WTC11 (cell line): ENCODE data around the gene TRMT6. TPM values are rescaled to one million over a fixed set of nuclear protein-coding genes. Genes with fewer than 3 reads are reported as not detected.

Experiments used
- ATAC-seq: fragments of 200-7000 bp; cut with Tn5 transposase; 2 replicates; pipeline ENCODE4 v1.10.0; 2021; ENCODE audit warnings: mild to moderate bottlenecking, moderate library complexity
- CTCF ChIA-PET: fragments of 300-600 bp; sonication (Branson Sonifier 250); formaldehyde crosslinking; loops from one replicate; lab custom pipeline; 2021; ENCODE audit warnings: antibody characterized with exemption; lab: Charles Lee
- POLR2A ChIA-PET: fragments of 350-600 bp; sonication (Branson Sonifier 250); formaldehyde crosslinking; loops from one replicate; lab custom pipeline; 2021; ENCODE audit warnings: antibody characterized with exemption; lab: Charles Lee
- DNase-seq: peaks from one replicate; pipeline ENCODE4 v3.0.0; 2021; ENCODE audit warnings: low spot score
- H3K27ac Mint-ChIP-seq: 2 replicates; pipeline ENCODE4 v1.8.0; 2021; ENCODE audit warnings: mixed read lengths
- H3K27me3 Mint-ChIP-seq: 2 replicates; pipeline ENCODE4 v1.8.0; 2021; ENCODE audit warnings: low read depth, mild to moderate bottlenecking, moderate library complexity, mixed read lengths
- H3K36me3 Mint-ChIP-seq: 2 replicates; pipeline ENCODE4 v1.8.0; 2021; ENCODE audit warnings: mixed read lengths
- H3K4me1 Mint-ChIP-seq: 2 replicates; pipeline ENCODE4 v1.8.0; 2022; ENCODE audit warnings: mixed read lengths
- H3K4me3 Mint-ChIP-seq: 2 replicates; pipeline ENCODE4 v1.8.0; 2021; ENCODE audit warnings: mild to moderate bottlenecking, moderate library complexity, mixed read lengths
- H3K9me3 Mint-ChIP-seq: 2 replicates; pipeline ENCODE4 v1.8.0; 2021; ENCODE audit warnings: mixed read lengths
- ATF1 ChIP-seq: sonication (generic); formaldehyde crosslinking; IDR thresholded peaks from 2 replicates; pipeline ENCODE4 v1.8.1; 2023; ENCODE audit warnings: mild to moderate bottlenecking, moderate library complexity, missing genetic modification reagents
- CREB1 ChIP-seq: sonication (generic); formaldehyde crosslinking; IDR thresholded peaks from 2 replicates; pipeline ENCODE4 v1.8.0; 2023; ENCODE audit warnings: mild to moderate bottlenecking, missing genetic modification reagents
- ESRRA ChIP-seq: sonication (generic); formaldehyde crosslinking; IDR thresholded peaks from 2 replicates; pipeline ENCODE4 v1.8.1; 2022; ENCODE audit warnings: mild to moderate bottlenecking, missing genetic modification reagents, borderline replicate concordance
- FOXK1 ChIP-seq: sonication (generic); formaldehyde crosslinking; IDR thresholded peaks from 2 replicates; pipeline ENCODE4 v1.8.0; 2022; ENCODE audit warnings: mild to moderate bottlenecking, moderate library complexity, missing genetic modification reagents
- FOXP1 ChIP-seq: sonication (generic); formaldehyde crosslinking; IDR thresholded peaks from 2 replicates; pipeline ENCODE4 v1.8.0; 2022; ENCODE audit warnings: missing genetic modification reagents, mild to moderate bottlenecking, moderate library complexity, borderline replicate concordance
- FOXP4 ChIP-seq: sonication (generic); formaldehyde crosslinking; IDR thresholded peaks from 2 replicates; pipeline ENCODE4 v1.8.0; 2022; ENCODE audit warnings: mild to moderate bottlenecking, missing genetic modification reagents
- HMGA2 ChIP-seq: fragments of 250-450 bp; sonication (Bioruptor Pico); IDR thresholded peaks from 2 replicates; pipeline ENCODE4 v1.4.0; 2021; ENCODE audit warnings: mild to moderate bottlenecking, moderate library complexity
- NR3C1 ChIP-seq: sonication (generic); formaldehyde crosslinking; conservative IDR thresholded peaks from 2 replicates; pipeline ENCODE4 v1.8.1; 2023; ENCODE audit warnings: low read depth, mild to moderate bottlenecking, missing genetic modification reagents
- PRDM15 ChIP-seq: sonication (generic); formaldehyde crosslinking; IDR thresholded peaks from 2 replicates; pipeline ENCODE4 v1.8.0; 2022; ENCODE audit warnings: missing genetic modification reagents
- SMAD4 ChIP-seq: sonication (generic); formaldehyde crosslinking; IDR thresholded peaks from 2 replicates; pipeline ENCODE4 v1.8.0; 2022; ENCODE audit warnings: mild to moderate bottlenecking, missing genetic modification reagents
- TEAD4 ChIP-seq: sonication (generic); formaldehyde crosslinking; IDR thresholded peaks from 2 replicates; pipeline ENCODE4 v1.8.0; 2022; ENCODE audit warnings: mild to moderate bottlenecking, missing genetic modification reagents
- ZNF138 ChIP-seq: sonication (generic); formaldehyde crosslinking; conservative IDR thresholded peaks from 2 replicates; pipeline ENCODE4 v1.8.1; 2022; ENCODE audit warnings: mild to moderate bottlenecking, moderate library complexity, missing genetic modification reagents
- ZNF219 ChIP-seq: sonication (generic); formaldehyde crosslinking; IDR thresholded peaks from 2 replicates; pipeline ENCODE4 v1.8.0; 2023; ENCODE audit warnings: missing genetic modification reagents, mild to moderate bottlenecking, borderline replicate concordance
- ZNF232 ChIP-seq: sonication (generic); formaldehyde crosslinking; IDR thresholded peaks from 2 replicates; pipeline ENCODE4 v1.8.0; 2022; ENCODE audit warnings: mild to moderate bottlenecking, missing genetic modification reagents
- ZSCAN18 ChIP-seq: fragments of 250-450 bp; sonication (Bioruptor Pico); IDR thresholded peaks from 2 replicates; pipeline ENCODE4 v2.1.2; 2022; ENCODE audit warnings: mild to moderate bottlenecking, moderate library complexity
- total RNA-seq: library from RNA; stranded (reverse); gene quantifications from 3 replicates; pipeline ENCODE4 v1.2.3, GENCODE V29; 2021
- TF ChIP-seq, protein P1 (sequence below): sonication (generic); formaldehyde crosslinking; conservative IDR thresholded peaks from 2 replicates; pipeline ENCODE4 v1.8.1; 2023; ENCODE audit warnings: mild to moderate bottlenecking, low read depth, missing genetic modification reagents, moderate library complexity
- TF ChIP-seq, protein P2 (sequence below): sonication (generic); formaldehyde crosslinking; IDR thresholded peaks from 2 replicates; pipeline ENCODE4 v1.8.0; 2023; ENCODE audit warnings: missing genetic modification reagents

TRMT6 gene
- total RNA-seq, 1 experiment from 2014 or later: 17.2 TPM

GRCh38 chr20:5918856-5919625 is 31.3 kb downstream of the TRMT6 start:
- peaks cover 6% of the 10 kb centered on the region for H3K9me3 Mint-ChIP-seq
- no peak overlapping the region for H3K4me3 Mint-ChIP-seq
- peaks cover 20% of the 10 kb centered on the region for H3K4me1 Mint-ChIP-seq
- H3K27ac Mint-ChIP-seq: no peak overlapping the region
- H3K27me3 Mint-ChIP-seq: peaks cover 6% of the 10 kb centered on the region; the same call in 1 of the 2 replicates
- TF ChIP-seq, protein P1, sequence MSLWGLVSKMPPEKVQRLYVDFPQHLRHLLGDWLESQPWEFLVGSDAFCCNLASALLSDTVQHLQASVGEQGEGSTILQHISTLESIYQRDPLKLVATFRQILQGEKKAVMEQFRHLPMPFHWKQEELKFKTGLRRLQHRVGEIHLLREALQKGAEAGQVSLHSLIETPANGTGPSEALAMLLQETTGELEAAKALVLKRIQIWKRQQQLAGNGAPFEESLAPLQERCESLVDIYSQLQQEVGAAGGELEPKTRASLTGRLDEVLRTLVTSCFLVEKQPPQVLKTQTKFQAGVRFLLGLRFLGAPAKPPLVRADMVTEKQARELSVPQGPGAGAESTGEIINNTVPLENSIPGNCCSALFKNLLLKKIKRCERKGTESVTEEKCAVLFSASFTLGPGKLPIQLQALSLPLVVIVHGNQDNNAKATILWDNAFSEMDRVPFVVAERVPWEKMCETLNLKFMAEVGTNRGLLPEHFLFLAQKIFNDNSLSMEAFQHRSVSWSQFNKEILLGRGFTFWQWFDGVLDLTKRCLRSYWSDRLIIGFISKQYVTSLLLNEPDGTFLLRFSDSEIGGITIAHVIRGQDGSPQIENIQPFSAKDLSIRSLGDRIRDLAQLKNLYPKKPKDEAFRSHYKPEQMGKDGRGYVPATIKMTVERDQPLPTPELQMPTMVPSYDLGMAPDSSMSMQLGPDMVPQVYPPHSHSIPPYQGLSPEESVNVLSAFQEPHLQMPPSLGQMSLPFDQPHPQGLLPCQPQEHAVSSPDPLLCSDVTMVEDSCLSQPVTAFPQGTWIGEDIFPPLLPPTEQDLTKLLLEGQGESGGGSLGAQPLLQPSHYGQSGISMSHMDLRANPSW (CRISPR knock-in tag): no peak
- TF ChIP-seq ZNF232 (no peak), ESRRA (no peak)
- DNase-seq (no peak), ATAC-seq (peak; percentile 65)
- no peaks in the 10 kb centered on the region for H3K36me3 Mint-ChIP-seq
- ChIA-PET CTCF (interaction anchor here (0.6 to 1.6 kb wide), 4 partner anchors 8 to 390 kb away, joined by 3 to 13 read pairs (median 4); partner anchors contain the start of genes MCM8 and TRMT6), POLR2A (interaction anchor here (0.5 to 0.6 kb wide), 2 partner anchors 161 to 381 kb away, joined by 3 read pairs; no protein-coding TSS in a partner anchor)

DNA sequence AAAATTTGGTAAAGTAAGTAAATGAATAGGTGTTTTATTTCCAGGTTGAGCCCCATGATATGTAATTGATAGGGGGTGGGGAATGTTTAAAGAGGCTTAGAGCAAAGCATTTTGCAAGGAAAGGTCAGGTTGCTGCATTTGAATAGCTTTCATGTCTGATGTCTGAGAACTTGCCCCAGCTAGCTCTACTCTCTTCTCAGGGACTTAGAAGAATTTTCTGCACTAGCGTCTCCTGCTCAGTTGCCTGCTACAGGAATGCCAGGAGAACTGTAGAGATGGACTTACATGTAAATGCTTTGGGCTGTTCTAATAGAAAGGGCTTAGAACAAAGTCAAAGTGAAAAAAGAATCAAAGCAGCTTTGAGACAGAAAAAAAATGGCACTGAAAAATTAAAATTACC is 35.5 kb downstream of the TRMT6 start:
- ChIA-PET CTCF (interaction anchor here (1.3 kb wide), 1 partner anchor 386 kb away, joined by 4 read pairs; no protein-coding TSS in a partner anchor), POLR2A (no interaction called here)
- Mint-ChIP-seq H3K4me3 (no peak overlapping the region), H3K9me3 (no peaks in the 10 kb centered on the region), H3K27me3 (peaks cover 18% of the 10 kb centered on the region), H3K4me1 (peaks cover 37% of the 10 kb centered on the region), H3K27ac (no peak overlapping the region), H3K36me3 (no peaks in the 10 kb centered on the region)
- ATAC-seq (no peak), DNase-seq (no peak)
- TF ChIP-seq FOXP4 (no peak), ZNF219 (CRISPR knock-in tag) (no peak), CREB1 (no peak), ZSCAN18 (CRISPR knock-in tag) (no peak), FOXP1 (no peak), FOXK1 (no peak), NR3C1 (CRISPR knock-in tag) (no peak), ATF1 (CRISPR knock-in tag) (no peak)
- TF ChIP-seq, protein P2, sequence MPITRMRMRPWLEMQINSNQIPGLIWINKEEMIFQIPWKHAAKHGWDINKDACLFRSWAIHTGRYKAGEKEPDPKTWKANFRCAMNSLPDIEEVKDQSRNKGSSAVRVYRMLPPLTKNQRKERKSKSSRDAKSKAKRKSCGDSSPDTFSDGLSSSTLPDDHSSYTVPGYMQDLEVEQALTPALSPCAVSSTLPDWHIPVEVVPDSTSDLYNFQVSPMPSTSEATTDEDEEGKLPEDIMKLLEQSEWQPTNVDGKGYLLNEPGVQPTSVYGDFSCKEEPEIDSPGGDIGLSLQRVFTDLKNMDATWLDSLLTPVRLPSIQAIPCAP (CRISPR knock-in tag): no peak

GRCh38 chr20:5913166-5913565 is 37.2 kb downstream of the TRMT6 start:
- no peak for ATAC-seq
- Mint-ChIP-seq H3K27ac (no peak overlapping the region), H3K4me3 (no peak overlapping the region), H3K4me1 (peaks cover 27% of the 10 kb centered on the region), H3K9me3 (no peaks in the 10 kb centered on the region), H3K27me3 (peaks cover 24% of the 10 kb centered on the region), H3K36me3 (no peaks in the 10 kb centered on the region)
- TF ChIP-seq SMAD4 (CRISPR knock-in tag) (no peak), HMGA2 (CRISPR knock-in tag) (no peak), CREB1 (no peak), PRDM15 (CRISPR knock-in tag) (no peak), TEAD4 (CRISPR knock-in tag) (no peak), ZNF138 (no peak)
- ChIA-PET CTCF (no interaction called here), POLR2A (no interaction called here)
- DNase-seq: no peak
